Endothelial cell of umbilical vein (primary cell): ENCODE results near the gene DENND2C. TPM values are rescaled to one million over a fixed set of nuclear protein-coding genes. Genes with fewer than 3 reads are reported as not detected.

Source experiments
- BruUV-seq: library from RNA; stranded (reverse); fragments of 400-500 nt; replicated peaks from 2 replicates; lab custom pipeline; 2021; lab: Mats Ljungman, UMichigan
- CTCF ChIA-PET: fragments of 300-600, 350-600 bp; sonication (Branson Sonifier 250); formaldehyde crosslinking; loops from one replicate; lab custom pipeline; 2021; ENCODE audit warnings: antibody characterized with exemption, inconsistent platforms; lab: Charles Lee
- POLR2A ChIA-PET: fragments of 300-600, 350-600 bp; sonication (Branson Sonifier 250); formaldehyde crosslinking; loops from one replicate; lab custom pipeline; 2021; ENCODE audit warnings: antibody characterized with exemption, inconsistent platforms; lab: Charles Lee
- DNase-seq: peaks from one replicate; pipeline ENCODE4 v3.0.0-alpha.2; 2011; ENCODE audit warnings: low read depth, low spot score
- FAIRE-seq: peaks from 2 replicates; lab custom pipeline; 2011; peaks lifted over from hg19 to GRCh38; lab: Jason Lieb, UNC
- H2AFZ ChIP-seq: 2 replicates; pipeline ENCODE4 v1.6.0; 2012; ENCODE audit warnings: low read depth, low read length, control low read depth, inconsistent platforms
- H3K27ac ChIP-seq: 2 replicates; pipeline ENCODE4 v1.5.1; 2011; ENCODE audit warnings: low read depth, mild to moderate bottlenecking, control low read depth, low read length, moderate library complexity; ENCODE audit not compliant: insufficient read depth
- H3K27me3 ChIP-seq, 2 experiments: 2 replicates each; pipeline versions ENCODE4 v1.6.0 to v1.6.1; 2011; ENCODE audit warnings: low read length in 2 of 2, mixed read lengths in 1 of 2; ENCODE audit not compliant: control insufficient read depth in 2 of 2, insufficient read depth in 2 of 2
- H3K36me3 ChIP-seq, 2 experiments: 2 replicates in 1 of 2; 3 replicates in 1 of 2; pipeline ENCODE4 v1.5.1; 2011; ENCODE audit warnings: low read length in 2 of 2, mild to moderate bottlenecking in 1 of 2, moderate library complexity in 1 of 2; ENCODE audit not compliant: control insufficient read depth in 2 of 2, insufficient read depth in 2 of 2; ENCODE audit errors: extremely low read depth in 1 of 2
- H3K4me1 ChIP-seq: 3 replicates; pipeline ENCODE4 v1.5.1; 2011; ENCODE audit warnings: mild to moderate bottlenecking, low read length; ENCODE audit not compliant: control insufficient read depth, insufficient read depth; ENCODE audit errors: extremely low read depth
- H3K4me2 ChIP-seq: 2 replicates; pipeline ENCODE4 v1.6.1; 2011; ENCODE audit warnings: low read length, control low read depth, mixed read lengths; ENCODE audit not compliant: insufficient read depth
- H3K4me3 ChIP-seq, 3 experiments: fragments of 200-600 bp in 1 of 3; sonication (generic), shearing (Covaris generic) in 1 of 3; replicated peaks in 1 of 3; 2 replicates each; pipeline ENCODE4 v1.5.1; 2011 to 2016; ENCODE audit warnings: control low read depth in 3 of 3, low read length in 3 of 3, mild to moderate bottlenecking in 2 of 3, inconsistent platforms in 1 of 3, low read depth in 1 of 3, moderate library complexity in 1 of 3; ENCODE audit not compliant: insufficient read depth in 1 of 3
- H3K79me2 ChIP-seq: 2 replicates; pipeline ENCODE4 v1.6.0; 2012; ENCODE audit warnings: low read length, inconsistent platforms; ENCODE audit not compliant: control insufficient read depth, insufficient read depth
- H3K9ac ChIP-seq: replicated peaks from 2 replicates; pipeline ENCODE3; 2011; ENCODE audit warnings: low read length, control low read depth; ENCODE audit not compliant: insufficient read depth; ENCODE audit errors: extremely low read depth
- H3K9me1 ChIP-seq: replicated peaks from 3 replicates; pipeline ENCODE4 v1.6.0; 2011; ENCODE audit warnings: mild to moderate bottlenecking, low read length; ENCODE audit not compliant: control insufficient read depth, insufficient read depth; ENCODE audit errors: extremely low read depth
- H3K9me3 ChIP-seq: replicated peaks from 2 replicates; pipeline ENCODE4 v1.5.1; 2012; ENCODE audit warnings: low read length, inconsistent platforms; ENCODE audit not compliant: control insufficient read depth, insufficient read depth
- H4K20me1 ChIP-seq: replicated peaks from 2 replicates; pipeline ENCODE3; 2011; ENCODE audit warnings: mild to moderate bottlenecking, low read length; ENCODE audit not compliant: control insufficient read depth, insufficient read depth; ENCODE audit errors: extremely low read depth
- CTCF ChIP-seq, 2 donors: IDR thresholded peaks; 1 replicate in 1 of 2; 2 replicates in 1 of 2; pipeline ENCODE4 v1.5.1; 2011; ENCODE audit warnings: low read length in 2 of 2, mild to moderate bottlenecking in 2 of 2, moderate library complexity in 2 of 2, control low read depth in 1 of 2, inconsistent platforms in 1 of 2, low read depth in 1 of 2; ENCODE audit not compliant: insufficient read depth in 1 of 2; ENCODE audit errors: extremely low read depth in 1 of 2
- EZH2 ChIP-seq: IDR thresholded peaks from 2 replicates; pipeline ENCODE4 v1.6.1; 2012; ENCODE audit warnings: borderline replicate concordance, low read depth, mild to moderate bottlenecking, moderate library complexity, low read length, inconsistent platforms; ENCODE audit not compliant: severe bottlenecking
- FOS ChIP-seq: IDR thresholded peaks from 2 replicates; pipeline ENCODE4 v1.6.1; 2011; ENCODE audit warnings: mild to moderate bottlenecking, low read length, moderate library complexity, borderline replicate concordance; ENCODE audit not compliant: insufficient read depth
- GATA2 ChIP-seq: IDR thresholded peaks from 2 replicates; pipeline ENCODE4 v1.7.0; 2011; ENCODE audit warnings: low read depth, mild to moderate bottlenecking, moderate library complexity, mixed read lengths, low read length; ENCODE audit not compliant: insufficient read length, insufficient read depth
- JUN ChIP-seq: IDR thresholded peaks from 2 replicates; pipeline ENCODE4 v1.6.1; 2011; ENCODE audit warnings: borderline replicate concordance, low read depth; ENCODE audit not compliant: insufficient read length, insufficient read depth
- MAX ChIP-seq: IDR thresholded peaks from 2 replicates; pipeline ENCODE4 v1.6.1; 2011; ENCODE audit not compliant: insufficient read depth, insufficient read length
- MYC ChIP-seq: IDR thresholded peaks from one replicate; pipeline ENCODE4 v1.6.1; 2011; ENCODE audit warnings: mild to moderate bottlenecking, low read depth, low read length
- POLR2A ChIP-seq: IDR thresholded peaks from 2 replicates; pipeline ENCODE4 v1.6.1; 2012; ENCODE audit warnings: low read depth, mild to moderate bottlenecking, control low read depth, low read length
- POLR2AphosphoS5 ChIP-seq: IDR thresholded peaks from 2 replicates; pipeline ENCODE4 v1.6.1; 2012; ENCODE audit warnings: low read depth, mild to moderate bottlenecking, control low read depth, low read length, moderate library complexity; ENCODE audit not compliant: insufficient read depth
- dilution Hi-C: fragments of 300-500 bp; cut with MboI; formaldehyde crosslinking; loops from one replicate; pipeline ENCODE4 v1.15.0; 2019; ENCODE audit warnings: low sequenced_read_pairs; ENCODE audit not compliant: extremely low pct_ligation_motif_present
- intact Hi-C: fragments of 100-400 bp; cut with micrococcal nuclease; formaldehyde crosslinking; loops from one replicate; pipeline ENCODE4 v1.10.0; 2022
- polyA plus RNA-seq, 4 experiments: library from polyadenylated mRNA; depleted of rRNA in 3 of 4; stranded (reverse) in 3 of 4; unstranded in 1 of 4; fragments of >200 nt; gene quantifications; 2 replicates each; pipeline versions ENCODE4 v1.2.1 to v1.2.3, GENCODE V29; 2011 to 2012; ENCODE audit warnings: missing spikeins in 1 of 4
- total RNA-seq: library from RNA; stranded (reverse); gene quantifications from 2 replicates; pipeline ENCODE4 v1.2.3, GENCODE V29; 2021

Gene DENND2C
- total and polyA plus RNA-seq, 2 donors (not counting 3 experiments of a cell fraction or from before 2014, with no cell fraction given) = 0.12 to 0.22 TPM

- CTCF ChIA-PET = interaction anchor here (0.8 to 1.6 kb wide), 4 partner anchors 15 to 737 kb away, joined by 3 to 4 read pairs (median 3); partner anchors contain the start of gene OLFML3
- intact Hi-C loops = loop anchor here (1.0 to 10.0 kb wide), 9 partner anchors 21 to 739 kb away; partner anchors contain the start of genes BCAS2, CSDE1, DENND2C and OLFML3
- peaks cover 43% of the 10 kb centered on the region for H3K79me2 ChIP-seq
Observed at GRCh38 chr1:114715952-114716303, 46.1 kb upstream of the DENND2C start.

More at GRCh38 chr1:114715952-114716303, 46.1 kb upstream of the DENND2C start:
- POLR2A ChIA-PET = no interaction called here
- Histone ChIP-seq H3K27ac (peak overlapping the region; percentile 100), H2AFZ (peak overlapping the region; percentile 41), H3K9ac (peak overlapping the region; percentile 100), H3K4me2 (peak overlapping the region; percentile 99), H3K4me1 (peaks cover 24% of the 10 kb centered on the region), H3K9me3 (no peaks in the 10 kb centered on the region), H3K4me3 (peak overlapping the region; percentile 94 to 100 (median 100)), H4K20me1 (no peaks in the 10 kb centered on the region), H3K27me3 (no peaks in the 10 kb centered on the region), H3K9me1 (no peaks in the 10 kb centered on the region), H3K36me3 (peaks cover 19% of the 10 kb centered on the region in 2 experiments)
- FAIRE-seq = no peak
- no peak for DNase-seq
- TSS peak; percentile 48 for BruUV-seq
- dilution Hi-C loops = no loop called here
- TF ChIP-seq MAX = no peak
- TF ChIP-seq POLR2AphosphoS5 = no peak
- TF ChIP-seq JUN = no peak
- TF ChIP-seq MYC = no peak
- TF ChIP-seq GATA2 = no peak
- no peak for TF ChIP-seq POLR2A
- no peak for TF ChIP-seq CTCF (IDR thresholded peaks at IDR 0.05; ENCODE audit: extremely low read depth in 1 of 2, insufficient read depth in 1 of 2, low read depth in 1 of 2, low read length in 2 of 2)
- no peak for TF ChIP-seq FOS
- TF ChIP-seq EZH2 = no peak
